Activated CD4-positive, alpha-beta T cell treated with anti-CD3 and anti-CD28 coated beads for 4 hours (primary cell): ENCODE data around the gene KLHL2.
A peak's percentile ranks its signal among the peaks of the same experiment; 100 is the strongest.
"Not testable (repeated sequence)": the region's sequence is repeated elsewhere in the genome, so short reads cannot be mapped to it uniquely, and the experiment has no call there.

ENCODE experiments used
- DNase-seq, 2 donors: peaks; one replicate each; pipeline ENCODE4 v3.0.0-alpha.2; 2020

The KLHL2 gene, protein sequence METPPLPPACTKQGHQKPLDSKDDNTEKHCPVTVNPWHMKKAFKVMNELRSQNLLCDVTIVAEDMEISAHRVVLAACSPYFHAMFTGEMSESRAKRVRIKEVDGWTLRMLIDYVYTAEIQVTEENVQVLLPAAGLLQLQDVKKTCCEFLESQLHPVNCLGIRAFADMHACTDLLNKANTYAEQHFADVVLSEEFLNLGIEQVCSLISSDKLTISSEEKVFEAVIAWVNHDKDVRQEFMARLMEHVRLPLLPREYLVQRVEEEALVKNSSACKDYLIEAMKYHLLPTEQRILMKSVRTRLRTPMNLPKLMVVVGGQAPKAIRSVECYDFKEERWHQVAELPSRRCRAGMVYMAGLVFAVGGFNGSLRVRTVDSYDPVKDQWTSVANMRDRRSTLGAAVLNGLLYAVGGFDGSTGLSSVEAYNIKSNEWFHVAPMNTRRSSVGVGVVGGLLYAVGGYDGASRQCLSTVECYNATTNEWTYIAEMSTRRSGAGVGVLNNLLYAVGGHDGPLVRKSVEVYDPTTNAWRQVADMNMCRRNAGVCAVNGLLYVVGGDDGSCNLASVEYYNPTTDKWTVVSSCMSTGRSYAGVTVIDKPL

DNA sequence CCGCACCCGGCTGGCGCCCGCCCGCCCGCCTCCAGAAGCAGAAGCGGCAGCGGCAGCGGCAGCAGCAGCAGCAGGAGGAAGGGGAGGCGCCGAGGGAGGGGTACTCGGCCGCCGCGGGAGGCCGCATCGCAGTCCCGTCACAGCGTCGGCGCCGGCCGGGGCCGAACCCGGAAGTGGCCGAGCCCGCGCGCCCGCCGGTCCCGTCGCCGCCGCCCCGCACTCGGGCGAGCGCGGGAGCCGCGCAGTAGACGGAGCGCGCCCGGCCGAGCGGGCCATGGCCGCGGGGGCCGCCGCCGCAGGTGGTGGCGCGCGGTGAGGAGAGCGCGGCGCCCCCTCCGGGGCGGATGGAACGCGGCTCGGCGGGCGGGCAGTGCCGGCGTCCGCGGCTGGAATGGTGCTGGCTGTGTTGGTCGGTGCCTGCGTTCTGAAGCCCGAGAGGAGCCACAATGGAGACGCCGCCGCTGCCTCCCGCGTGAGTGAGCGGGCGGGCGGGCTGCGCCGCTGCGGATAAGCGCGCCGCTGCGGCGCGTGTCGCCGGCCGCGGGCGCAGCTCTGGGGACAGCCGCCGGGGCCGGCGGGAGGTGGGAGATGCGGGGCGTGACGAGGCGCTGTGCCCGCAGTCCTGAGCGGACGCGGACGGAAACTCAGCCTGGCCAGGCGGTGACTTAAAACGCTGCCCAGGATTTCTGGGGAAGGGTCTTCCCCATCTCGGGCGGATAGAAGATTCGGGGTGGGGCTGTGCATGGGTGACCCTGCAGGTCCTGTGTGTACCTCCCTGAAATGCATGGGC, at the start of gene KLHL2:
Gene KLHL2 (plus strand): TSS at position 131 of the 790 bp plus-strand sequence. CDS start 316 bp downstream, at position 447.
- peak; percentile 58 to 68 for DNase-seq

DNA sequence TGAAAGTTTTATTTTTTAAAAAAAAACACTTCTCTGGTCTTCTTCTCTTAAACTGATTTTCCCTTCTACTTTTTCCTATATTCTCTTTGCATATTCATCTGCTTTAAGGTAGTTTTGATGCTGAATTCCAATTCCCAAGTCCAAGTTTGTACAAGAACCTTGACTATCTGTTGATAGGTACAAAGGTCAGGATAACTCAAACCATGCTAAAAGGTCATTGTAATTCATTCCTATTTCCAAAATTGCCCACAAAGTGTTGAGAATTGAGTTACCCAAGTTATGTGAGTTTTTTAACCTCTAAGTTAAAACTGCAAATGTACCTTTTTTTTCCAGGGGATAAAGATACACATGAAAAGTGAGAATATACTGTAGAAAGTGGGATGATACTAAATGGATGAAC, 48.6 kb upstream of the KLHL2 start:
- DNase-seq = no peak

DNA sequence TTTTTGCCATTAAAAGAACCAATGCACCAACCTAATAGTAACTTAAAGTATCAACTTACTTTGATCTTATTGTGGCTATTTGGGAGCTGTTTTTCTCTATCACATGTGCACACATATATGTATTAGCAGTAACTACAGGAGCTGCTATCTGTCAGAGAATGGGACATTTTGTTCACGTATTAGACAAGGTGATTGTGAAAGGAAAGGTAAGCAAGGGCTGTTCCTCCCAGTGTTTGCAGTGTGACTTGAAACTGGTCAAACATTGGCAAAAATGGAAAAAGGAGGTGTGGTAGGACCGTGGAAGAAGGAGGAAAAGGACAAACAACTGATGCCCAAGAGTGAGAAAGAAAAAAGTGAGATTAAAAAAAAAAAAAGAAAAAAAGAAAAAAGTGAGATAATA, 43.1 kb upstream of the KLHL2 start:
- no peak for DNase-seq

DNA sequence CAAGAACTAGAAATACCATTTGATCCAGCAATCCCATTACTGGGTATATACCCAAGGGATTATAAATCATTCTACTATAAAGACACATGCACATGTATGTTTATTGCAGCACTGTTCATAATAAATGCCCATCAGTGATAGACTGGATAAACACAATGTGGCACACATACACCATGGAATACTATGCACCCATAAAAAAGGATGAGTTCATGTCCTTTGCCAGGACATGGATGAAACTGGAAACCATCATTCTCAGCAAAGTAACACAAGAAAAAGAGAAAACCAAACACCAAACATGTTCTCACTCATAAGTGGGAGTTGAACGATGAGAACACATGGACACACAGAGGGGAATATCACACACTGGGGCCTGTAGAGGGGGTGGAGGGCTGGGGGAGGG, 40.5 kb upstream of the KLHL2 start:
- not testable (repeated sequence) for DNase-seq

DNA sequence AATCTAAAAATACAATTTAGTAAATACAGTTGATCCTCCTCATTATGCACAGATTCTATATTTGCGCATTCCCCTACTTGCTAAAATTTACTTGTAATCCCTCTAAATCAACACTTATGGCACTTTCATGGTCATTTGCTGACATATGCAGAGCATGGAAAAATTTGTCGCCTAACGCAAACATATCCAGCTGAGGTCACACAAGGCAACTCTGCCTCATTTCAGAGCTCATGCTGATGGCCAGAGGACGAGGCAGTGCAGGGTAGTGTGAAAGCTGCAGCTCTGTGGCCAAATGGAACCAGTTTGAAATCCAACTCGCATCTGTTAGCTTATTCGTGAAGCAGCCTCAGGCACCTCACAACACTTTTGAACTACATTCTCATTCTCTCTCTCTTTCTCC, 39.7 kb upstream of the KLHL2 start:
- DNase-seq = no peak

DNA sequence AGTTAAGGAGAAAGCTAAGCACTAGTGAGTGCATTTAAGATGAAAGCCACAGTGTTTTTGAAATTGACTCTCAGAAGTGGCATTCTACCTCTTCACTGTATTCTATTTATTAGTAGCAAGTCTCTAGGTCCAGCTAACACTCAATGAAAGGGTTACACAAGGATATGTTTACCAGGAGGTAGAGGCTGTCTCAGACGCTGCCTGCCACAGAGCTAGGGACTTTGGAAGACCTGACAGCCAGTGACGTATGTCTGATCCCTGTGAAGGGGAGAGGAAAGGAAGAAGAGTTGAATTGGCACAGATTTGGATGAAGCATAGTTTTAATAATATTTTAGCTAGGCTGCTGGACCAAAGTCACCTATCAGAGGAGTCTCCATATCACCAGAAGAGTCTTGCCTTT, 36.5 kb upstream of the KLHL2 start:
- no peak for DNase-seq

DNA sequence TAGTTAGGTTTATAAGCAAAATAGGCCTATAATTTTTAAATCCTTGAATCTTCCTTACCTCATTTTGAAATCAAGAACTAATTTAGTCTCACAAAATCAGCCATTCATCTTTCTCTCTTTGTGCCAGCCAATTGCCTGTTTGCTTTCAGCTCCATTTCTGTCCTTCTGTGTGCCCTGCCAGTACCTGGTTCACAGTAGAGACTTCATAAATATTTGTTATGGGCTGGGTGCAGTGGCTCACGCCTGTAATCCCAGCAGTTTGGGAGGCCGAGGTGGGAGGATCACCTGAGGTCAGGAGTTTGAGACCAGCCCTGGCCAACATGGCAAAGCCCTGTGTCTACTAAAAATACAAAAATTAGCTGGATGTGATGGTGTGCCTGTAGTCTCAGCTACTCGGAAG, 31.9 kb upstream of the KLHL2 start:
- DNase-seq = not testable (repeated sequence)

DNA sequence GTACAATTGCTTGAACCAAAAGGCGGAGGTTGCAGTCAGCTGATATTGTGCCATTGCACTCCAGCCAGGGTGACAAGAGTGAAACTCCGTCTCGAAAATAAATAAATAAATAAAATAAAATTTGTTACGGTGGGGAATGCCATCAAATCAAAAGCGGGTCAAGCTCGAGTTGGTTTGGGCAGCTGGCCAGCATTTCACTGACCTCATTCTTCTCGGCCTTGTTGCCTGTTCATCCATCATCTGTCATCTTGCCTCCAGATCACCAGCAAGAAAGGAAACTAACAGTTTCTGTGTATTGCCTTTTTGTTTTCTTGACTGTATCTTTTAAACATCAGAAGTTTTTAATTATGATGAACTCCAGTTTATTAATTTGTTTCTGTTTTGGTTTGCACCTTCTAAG, 31.5 kb upstream of the KLHL2 start:
- no peak for DNase-seq

DNA sequence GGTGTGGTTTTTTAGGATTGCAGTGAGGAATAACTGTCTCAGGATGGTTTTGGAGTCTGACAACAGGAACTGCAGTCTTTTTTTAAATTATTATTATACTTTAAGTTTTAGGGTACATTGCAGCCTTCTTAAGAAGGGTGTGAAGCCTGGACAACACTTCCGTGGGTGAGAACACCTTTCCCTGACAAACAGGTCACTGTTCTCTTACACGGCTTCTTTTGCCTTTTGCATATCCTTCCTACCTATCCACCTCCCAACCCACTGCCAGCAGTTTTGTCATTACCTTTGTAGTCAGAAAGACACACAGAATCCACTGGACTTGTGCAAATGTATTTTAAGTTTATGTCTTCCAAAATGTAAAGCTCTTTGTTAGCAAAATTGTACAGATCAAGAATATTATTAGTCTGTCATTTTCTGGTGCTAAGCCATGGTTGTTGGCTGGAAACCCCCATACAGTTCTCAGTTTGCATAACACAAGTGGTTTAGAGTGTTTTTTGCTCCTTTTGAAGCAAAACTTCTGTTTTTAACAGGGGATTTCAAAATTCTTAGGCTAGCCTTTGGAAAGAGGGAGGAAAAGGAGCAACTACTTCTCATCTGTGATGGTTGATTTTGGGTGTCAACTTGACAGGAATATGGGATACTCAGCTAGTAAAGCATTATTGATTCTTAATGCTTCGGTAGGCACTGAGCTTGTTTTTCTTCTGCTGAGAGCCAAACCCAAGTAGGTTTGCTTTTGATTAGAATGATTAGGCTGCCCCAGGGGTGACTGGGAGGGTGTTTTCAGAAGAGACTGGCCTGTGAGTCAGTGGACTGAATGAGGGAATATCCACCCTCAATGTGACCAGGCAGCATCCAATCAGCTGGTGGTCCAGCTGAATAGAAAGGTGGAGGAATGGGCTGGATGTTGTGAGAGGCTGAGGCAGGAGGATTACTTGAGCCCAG, 29.4 kb upstream of the KLHL2 start:
- DNase-seq = no peak

DNA sequence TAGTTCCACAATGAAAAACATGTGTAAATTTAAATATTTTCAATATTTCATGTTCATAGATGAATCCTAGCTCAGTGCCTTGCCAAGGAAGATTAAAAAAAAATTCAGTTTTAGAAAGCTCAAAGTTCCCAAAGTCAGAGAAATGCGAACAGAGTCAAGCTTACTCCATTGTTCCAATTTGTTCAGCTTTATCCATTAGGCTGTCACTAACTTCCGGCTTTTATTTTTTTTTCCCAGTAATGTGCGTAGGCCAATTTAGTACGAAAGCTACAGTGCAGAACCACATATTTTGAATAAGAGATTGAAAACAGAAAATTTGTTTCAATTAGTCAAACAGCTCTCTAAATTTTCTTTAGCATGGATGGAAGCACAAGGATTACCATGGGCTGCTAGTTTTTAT, 23.1 kb upstream of the KLHL2 start:
- no peak for DNase-seq

DNA sequence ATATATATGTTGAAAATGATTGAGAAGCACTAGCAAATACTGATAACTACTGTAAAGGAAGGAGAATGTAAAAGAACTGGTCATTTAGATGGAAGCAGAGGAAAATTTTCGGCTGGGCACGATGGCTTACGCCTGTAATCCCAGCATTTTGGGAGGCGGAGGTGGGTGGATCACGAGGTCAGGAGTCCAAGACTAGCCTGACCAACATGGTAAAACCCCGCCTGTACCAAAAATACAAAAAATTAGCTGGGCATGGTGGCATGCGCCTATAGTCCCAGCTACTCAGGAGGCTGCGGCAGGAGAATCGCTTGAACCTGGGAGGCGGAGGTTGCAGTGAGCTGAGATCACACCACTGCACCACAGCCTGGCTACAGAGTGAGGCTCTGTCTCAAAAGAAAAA, 22.4 kb upstream of the KLHL2 start:
- DNase-seq = not testable (repeated sequence)

DNA sequence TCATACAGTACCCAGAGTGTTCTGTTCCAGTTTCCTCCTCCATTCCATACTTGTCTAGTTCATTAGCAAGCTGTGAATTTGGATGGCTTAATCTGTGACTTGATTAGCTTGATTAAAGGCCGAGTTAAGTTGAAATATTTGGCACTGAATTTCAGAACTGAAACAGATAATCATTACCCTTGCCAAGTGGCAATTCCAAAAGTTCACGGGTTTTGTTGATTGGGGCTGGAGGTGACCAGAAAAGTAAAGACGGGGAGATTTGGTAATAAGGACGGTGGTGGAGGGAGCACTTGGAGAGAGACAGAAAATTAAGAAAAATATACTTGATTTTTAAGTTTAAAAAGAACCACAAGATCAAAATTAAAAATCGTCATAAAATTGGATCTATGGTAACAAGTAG, 21.9 kb upstream of the KLHL2 start:
- no peak for DNase-seq

DNA sequence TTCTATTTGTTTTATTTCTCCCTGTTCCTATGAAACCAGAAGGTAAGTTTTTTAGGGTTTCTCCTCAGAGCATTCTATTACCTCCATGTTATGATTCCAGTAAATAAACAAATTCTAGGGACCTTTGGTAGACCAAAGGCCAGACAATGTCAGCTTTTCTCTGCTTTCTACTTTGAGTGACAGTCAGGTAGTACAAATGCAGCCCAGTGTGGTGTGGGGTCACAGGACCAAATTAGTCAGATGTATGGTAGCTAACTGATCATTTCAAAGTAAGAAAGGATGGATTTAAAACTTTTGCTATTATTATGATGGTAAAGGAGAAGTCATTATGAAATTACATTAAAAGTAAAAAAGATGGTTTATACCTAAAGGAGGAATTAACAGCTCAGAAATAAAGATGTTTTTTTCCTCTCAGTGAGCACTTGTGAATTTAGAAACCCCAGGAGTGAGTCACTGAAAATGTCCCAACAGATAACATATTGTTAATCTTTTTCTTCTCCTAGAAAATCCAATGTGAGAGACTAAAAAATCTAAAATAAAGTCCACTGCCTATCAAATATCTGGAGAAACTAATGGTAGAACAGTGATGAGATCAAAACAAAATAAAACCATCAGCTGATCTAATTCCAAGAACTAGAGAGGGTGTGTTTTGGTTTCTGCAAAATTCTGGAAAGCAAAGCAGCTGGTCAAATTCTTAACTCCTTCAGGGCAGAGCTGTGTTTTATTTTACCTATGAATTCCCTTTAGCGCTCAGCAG, 16.6 kb upstream of the KLHL2 start:
- no peak for DNase-seq

DNA sequence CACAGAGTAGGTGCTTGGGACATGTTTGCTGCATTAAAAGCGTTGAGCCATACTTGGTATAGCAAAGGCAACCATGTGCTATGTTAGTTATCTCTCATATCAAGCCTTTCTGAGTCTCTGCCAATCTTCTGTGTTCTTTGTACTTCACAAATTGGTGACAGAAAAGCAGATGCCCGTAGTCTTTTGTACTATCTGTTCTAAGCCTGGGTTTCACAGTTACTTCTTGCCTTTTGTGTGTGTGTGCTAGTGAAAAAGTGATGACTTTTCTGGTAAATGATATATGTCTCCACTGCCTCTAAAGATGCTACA, 16.1 kb upstream of the KLHL2 start:
- DNase-seq = no peak

DNA sequence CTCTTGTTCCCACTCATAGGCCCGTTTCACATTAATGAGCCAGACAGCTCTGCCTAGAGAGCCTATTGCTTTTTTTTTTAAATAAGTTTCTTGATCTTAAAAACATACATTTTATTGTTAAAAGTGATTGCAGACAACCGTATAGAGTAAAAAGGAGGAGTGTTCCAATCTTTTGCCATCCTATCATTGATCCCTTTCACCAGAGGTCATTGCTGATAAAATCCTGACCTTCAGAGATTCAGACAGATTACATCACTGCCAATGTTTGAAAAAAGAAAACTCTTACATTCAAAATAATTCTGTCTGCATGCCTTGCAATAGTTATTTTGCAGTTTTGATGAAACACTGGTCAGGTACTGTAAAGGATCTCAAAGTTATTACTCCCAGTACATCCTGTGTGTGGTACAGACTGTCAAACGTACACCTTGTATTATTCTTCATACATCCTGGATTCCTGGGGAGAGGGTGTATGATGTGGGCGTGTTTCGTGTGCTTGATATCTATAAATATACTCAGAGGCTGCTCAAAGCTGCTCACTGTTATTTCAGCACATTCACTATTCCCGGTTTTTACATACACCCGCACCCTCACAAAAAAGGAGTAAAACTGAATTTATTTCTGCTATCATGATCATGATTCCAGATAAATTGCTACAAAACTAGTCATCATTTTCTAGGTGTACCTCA, 15.4 kb upstream of the KLHL2 start:
- DNase-seq = no peak

DNA sequence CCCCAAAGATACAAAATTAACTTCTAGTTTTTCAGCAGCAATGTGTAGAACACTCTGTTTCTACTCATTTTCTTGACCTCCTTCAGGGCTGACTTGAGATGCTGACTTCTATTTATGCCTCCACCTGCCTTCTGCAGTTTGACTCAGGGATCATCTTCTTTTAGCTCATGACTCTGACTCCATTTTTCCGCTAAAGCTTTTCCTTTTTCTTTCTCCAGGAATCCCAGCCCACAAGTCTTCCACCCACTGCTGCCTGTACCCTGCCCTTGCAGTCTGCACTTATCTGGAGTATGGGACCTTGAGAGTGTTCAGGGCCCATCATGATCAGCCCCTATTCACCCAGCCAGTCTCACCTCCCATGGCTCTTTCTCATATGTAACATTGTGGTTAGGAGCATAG, 14.9 kb upstream of the KLHL2 start:
- DNase-seq = no peak

DNA sequence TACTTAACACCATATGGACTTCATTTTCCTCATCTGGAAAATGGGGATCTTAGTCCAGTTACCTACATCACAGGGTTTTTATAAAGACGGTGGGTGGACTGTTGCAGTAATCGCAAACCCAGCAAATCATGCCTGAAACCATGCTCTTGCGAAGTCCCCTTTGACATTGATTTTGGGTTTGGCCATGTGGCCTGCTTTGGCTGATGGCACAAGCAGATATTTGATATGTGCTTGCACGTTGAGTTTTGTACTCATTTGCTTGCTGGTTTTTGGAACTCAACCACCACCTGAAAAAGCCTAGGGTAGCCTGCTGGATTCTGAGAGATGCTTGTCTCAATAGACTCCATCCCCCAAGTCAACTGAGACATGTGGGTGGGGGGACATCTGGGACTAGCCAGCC, 14.4 kb upstream of the KLHL2 start:
- no peak for DNase-seq

DNA sequence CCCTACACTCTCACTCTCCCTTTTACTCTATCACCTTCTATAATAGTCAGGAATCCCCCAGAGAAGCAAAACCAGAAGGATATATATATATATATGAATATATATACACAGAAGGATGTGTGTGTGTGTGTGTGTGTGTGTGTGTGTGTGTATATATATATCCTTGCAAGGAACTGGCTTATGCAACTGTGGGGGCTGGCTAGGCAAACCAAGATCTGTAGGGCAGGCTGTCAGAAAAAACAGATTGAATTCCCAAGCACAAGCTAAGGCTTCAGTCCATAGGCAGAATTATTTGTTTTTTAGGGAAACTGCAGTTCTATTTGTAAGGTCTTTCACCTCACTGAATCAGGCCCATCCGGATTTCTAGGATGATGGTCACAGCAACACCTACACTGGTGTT, 13.0 kb upstream of the KLHL2 start:
- DNase-seq = no peak

DNA sequence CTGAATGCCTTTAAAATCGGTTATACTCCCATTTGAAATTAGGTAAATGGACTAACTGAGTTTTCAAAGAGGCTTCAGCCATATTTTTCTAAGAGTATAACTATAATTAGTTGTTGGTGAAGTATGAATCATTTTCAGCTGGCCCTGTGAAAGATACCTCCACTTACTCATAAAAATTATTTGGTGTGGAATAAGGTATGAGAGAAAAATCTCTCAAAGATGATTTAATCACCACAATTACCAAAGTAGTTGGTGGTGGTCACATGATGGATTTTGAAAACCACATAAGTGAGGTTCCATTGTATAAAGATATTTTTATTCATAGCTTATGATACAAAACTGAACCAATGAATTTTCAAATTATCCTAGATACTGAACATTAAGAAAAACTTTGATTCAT, 9.0 kb upstream of the KLHL2 start:
- DNase-seq = no peak

DNA sequence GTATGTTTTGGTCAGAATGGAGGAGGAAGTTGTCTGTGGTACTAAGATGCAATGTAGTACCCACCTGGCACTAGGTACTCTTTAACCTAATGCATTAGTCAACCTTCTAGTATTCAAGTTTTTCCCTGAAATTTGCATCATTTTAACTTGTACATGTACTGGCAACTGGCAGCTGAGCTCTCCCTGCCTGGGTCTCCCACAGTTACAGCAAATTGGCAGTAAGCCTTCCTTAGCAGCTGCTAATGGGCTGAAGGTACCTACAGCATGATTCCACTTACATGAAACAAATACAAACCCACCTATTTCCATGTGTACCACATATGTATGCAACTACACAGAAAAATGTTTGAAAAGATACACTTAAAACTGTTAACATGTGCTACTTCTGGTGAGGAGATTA, 8.1 kb upstream of the KLHL2 start:
- DNase-seq = no peak

DNA sequence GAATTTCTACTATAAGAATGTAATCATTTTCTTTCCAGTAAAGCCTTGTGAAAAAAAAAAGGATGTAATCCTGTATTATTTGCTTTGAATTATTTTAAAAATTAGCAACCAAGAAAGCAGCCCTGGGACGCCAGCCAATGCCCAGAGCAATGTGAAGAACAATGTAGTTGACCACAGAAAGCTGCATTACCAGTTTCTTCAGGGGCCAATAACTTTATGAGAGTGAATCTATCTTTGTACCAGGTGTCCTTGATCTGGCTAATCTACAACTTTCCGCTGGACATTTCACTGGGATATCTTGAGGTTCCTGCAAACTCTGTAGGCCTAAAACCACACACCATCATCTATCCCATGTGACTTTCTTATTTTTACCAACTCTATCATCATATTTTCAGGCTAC, 7.6 kb upstream of the KLHL2 start:
- no peak for DNase-seq

DNA sequence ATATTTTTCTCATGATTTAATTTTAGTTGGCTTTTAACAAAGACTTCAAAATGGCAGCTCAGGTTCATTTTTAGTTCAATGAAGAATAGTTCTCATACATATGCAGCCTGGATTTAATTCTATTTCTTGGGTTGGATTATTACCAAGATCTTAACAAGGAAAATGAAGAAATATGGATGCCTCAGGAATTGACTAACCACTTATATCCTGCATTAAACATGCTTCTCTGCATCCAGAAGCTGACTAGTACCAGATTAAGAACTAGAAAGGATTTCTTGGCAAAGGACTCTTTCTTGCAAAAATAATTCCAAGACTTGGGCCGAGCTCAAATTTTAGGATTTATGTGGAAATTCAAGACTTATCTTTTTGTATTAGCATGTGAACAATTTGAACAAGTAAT, 5.6 kb upstream of the KLHL2 start:
- no peak for DNase-seq
